Mesenchymal stem cell (in vitro differentiated cells and primary cell): ENCODE data around the gene NKAPL. TPM values are rescaled to one million over a fixed set of nuclear protein-coding genes. Genes with fewer than 3 reads are reported as not detected.

ENCODE experiments used
- DNase-seq: peaks from one replicate; pipeline ENCODE4 v3.0.0-alpha.2; 2013
- H2AFZ ChIP-seq: one replicate; pipeline ENCODE4 v1.6.1; 2013; ENCODE audit warnings: low read depth, mild to moderate bottlenecking, control low read depth, inconsistent platforms, low read length, moderate library complexity
- H2AK5ac ChIP-seq: 2 replicates; pipeline ENCODE4 v1.6.1; 2013; ENCODE audit warnings: low read length, moderate library complexity, mild to moderate bottlenecking, inconsistent platforms; ENCODE audit not compliant: severe bottlenecking
- H2BK120ac ChIP-seq: one replicate; pipeline ENCODE4 v1.6.1; 2013; ENCODE audit warnings: low read depth, mild to moderate bottlenecking, inconsistent platforms, low read length, moderate library complexity
- H2BK12ac ChIP-seq, 2 experiments: one replicate each; pipeline ENCODE4 v1.6.1; 2013; ENCODE audit warnings: inconsistent platforms in 2 of 2, low read length in 2 of 2, mild to moderate bottlenecking in 2 of 2, moderate library complexity in 2 of 2, control low read depth in 1 of 2
- H2BK15ac ChIP-seq: one replicate; pipeline ENCODE4 v1.6.1; 2013; ENCODE audit warnings: mild to moderate bottlenecking, low read depth, inconsistent platforms; ENCODE audit not compliant: poor library complexity, severe bottlenecking
- H2BK5ac ChIP-seq: 2 replicates; pipeline ENCODE4 v1.6.1; 2013; ENCODE audit warnings: low read depth, mild to moderate bottlenecking, low read length, control low read depth, inconsistent platforms; ENCODE audit not compliant: poor library complexity, severe bottlenecking
- H3K14ac ChIP-seq, 2 experiments: one replicate each; pipeline ENCODE4 v1.6.1; 2013; ENCODE audit warnings: inconsistent platforms in 2 of 2, low read length in 2 of 2, control low read depth in 1 of 2, mild to moderate bottlenecking in 1 of 2, moderate library complexity in 1 of 2
- H3K18ac ChIP-seq, 2 experiments: one replicate each; pipeline ENCODE4 v1.6.1; 2013; ENCODE audit warnings: inconsistent platforms in 2 of 2, low read length in 2 of 2, control low read depth in 1 of 2, low read depth in 1 of 2, mild to moderate bottlenecking in 1 of 2
- H3K23ac ChIP-seq, 2 experiments: one replicate each; pipeline ENCODE4 v1.6.1; 2013; ENCODE audit warnings: inconsistent platforms in 2 of 2, low read length in 2 of 2, mild to moderate bottlenecking in 2 of 2, moderate library complexity in 2 of 2, control low read depth in 1 of 2
- H3K27ac ChIP-seq: 2 replicates; pipeline ENCODE4 v1.5.1; 2013; ENCODE audit warnings: mild to moderate bottlenecking, moderate library complexity, low read length, control low read depth, inconsistent platforms; ENCODE audit not compliant: poor library complexity, severe bottlenecking
- H3K27me3 ChIP-seq, 2 experiments: 2 replicates each; pipeline versions ENCODE4 v1.6.1 to v1.7.0; 2013; ENCODE audit warnings: low read length in 2 of 2, mild to moderate bottlenecking in 2 of 2, moderate library complexity in 2 of 2, control low read depth in 1 of 2, inconsistent platforms in 1 of 2; ENCODE audit not compliant: control insufficient read depth in 1 of 2, insufficient read depth in 1 of 2
- H3K36me3 ChIP-seq, 2 experiments: 2 replicates each; pipeline versions ENCODE4 v1.6.1 to v1.7.0; 2013; ENCODE audit warnings: low read length in 2 of 2, control low read depth in 1 of 2, inconsistent platforms in 1 of 2, low read depth in 1 of 2, mild to moderate bottlenecking in 1 of 2; ENCODE audit not compliant: insufficient read depth in 2 of 2, control insufficient read depth in 1 of 2
- H3K4ac ChIP-seq, 2 experiments: one replicate each; pipeline ENCODE4 v1.6.1; 2013; ENCODE audit warnings: inconsistent platforms in 2 of 2, low read length in 2 of 2, mild to moderate bottlenecking in 2 of 2, moderate library complexity in 2 of 2, control low read depth in 1 of 2, low read depth in 1 of 2
- H3K4me1 ChIP-seq: 2 replicates; pipeline ENCODE4 v1.6.1; 2013; ENCODE audit warnings: low read depth, low read length, control low read depth; ENCODE audit not compliant: control insufficient read depth, insufficient read depth
- H3K4me2 ChIP-seq: 2 replicates; pipeline ENCODE4 v1.6.1; 2013; ENCODE audit warnings: low read length, mild to moderate bottlenecking, inconsistent platforms; ENCODE audit not compliant: poor library complexity, severe bottlenecking
- H3K4me3 ChIP-seq, 2 experiments: 2 replicates each; pipeline versions ENCODE4 v1.5.1 to v1.7.0; 2013; ENCODE audit warnings: low read length in 2 of 2, mild to moderate bottlenecking in 2 of 2, control low read depth in 1 of 2, low read depth in 1 of 2; ENCODE audit not compliant: insufficient read depth in 1 of 2
- H3K79me1 ChIP-seq: replicated peaks from 2 replicates; pipeline ENCODE4 v1.6.1; 2013; ENCODE audit warnings: mild to moderate bottlenecking, control low read depth, low read length, inconsistent platforms; ENCODE audit not compliant: poor library complexity, severe bottlenecking
- H3K9ac ChIP-seq: 2 replicates; pipeline ENCODE4 v1.7.0; 2013; ENCODE audit warnings: mild to moderate bottlenecking, low read length, moderate library complexity
- H3K9me3 ChIP-seq: 2 replicates; pipeline ENCODE4 v1.7.0; 2013; ENCODE audit warnings: mild to moderate bottlenecking, low read length; ENCODE audit not compliant: control insufficient read depth
- H4K8ac ChIP-seq: one replicate; pipeline ENCODE4 v1.6.1; 2013; ENCODE audit warnings: inconsistent platforms, mild to moderate bottlenecking, low read length, moderate library complexity
- H4K91ac ChIP-seq: one replicate; pipeline ENCODE4 v1.6.1; 2013; ENCODE audit warnings: mild to moderate bottlenecking, low read length, inconsistent platforms
- WGBS: methylation state at CpG from one replicate; pipeline ENCODE4 v1.1.7; 2013; ENCODE audit warnings: mixed read lengths; 5-methylcytosine and 5-hydroxymethylcytosine counted together
- polyA plus RNA-seq, 2 experiments: library from polyadenylated mRNA; stranded (reverse); fragments of 200-250 nt; gene quantifications; one replicate each; pipeline ENCODE4 v1.2.3, GENCODE V29; 2013

NKAPL gene
- polyA plus RNA-seq (2013, experiment 1 of 2), result not detected
- not detected for polyA plus RNA-seq (2013, experiment 2 of 2)

DNA sequence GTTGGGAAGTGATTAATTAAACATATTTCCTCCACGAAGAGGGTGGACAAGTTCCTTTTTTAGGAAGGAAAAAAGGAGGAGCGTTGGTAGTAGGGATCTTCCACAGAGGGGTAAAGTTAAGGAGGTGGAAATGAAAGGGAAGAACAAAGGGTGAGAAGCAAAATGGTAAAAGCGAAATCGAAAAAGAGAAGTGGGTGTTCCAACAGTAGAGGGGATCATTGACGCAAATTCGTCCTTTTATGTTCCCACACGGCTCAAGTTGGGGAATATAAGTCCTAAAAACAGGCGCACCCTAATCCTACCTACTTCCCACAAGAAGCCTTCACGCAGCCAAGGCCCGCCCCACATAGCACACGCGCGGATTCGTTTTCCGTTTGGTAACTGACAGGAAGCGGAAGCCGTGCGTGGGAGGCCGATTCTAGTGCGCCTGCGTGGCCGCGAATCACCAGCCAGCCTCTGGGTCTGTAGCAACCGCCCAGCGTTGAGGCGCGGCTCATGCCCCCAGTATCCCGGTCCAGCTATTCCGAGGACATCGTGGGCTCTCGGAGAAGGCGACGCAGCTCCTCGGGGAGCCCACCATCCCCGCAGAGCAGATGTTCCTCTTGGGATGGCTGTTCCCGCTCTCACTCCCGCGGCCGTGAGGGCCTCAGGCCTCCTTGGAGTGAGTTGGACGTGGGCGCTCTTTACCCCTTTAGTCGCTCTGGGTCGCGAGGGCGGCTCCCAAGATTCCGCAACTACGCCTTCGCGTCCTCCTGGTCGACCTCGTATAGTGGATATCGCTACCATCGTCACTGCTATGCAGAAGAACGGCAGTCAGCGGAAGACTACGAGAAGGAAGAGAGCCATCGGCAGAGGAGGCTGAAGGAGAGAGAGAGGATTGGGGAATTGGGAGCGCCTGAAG lies at the start of gene NKAPL:
Gene NKAPL (plus strand): TSS at position 421 of the 901 bp plus-strand sequence. CDS start 75 bp downstream, at position 496.
- Histone ChIP-seq H3K4ac (no peak within 1 kb of the TSS), H2AFZ (no peak within 1 kb of the TSS), H3K4me1 (no peaks in the 10 kb centered on the region), H2BK120ac (no peak within 1 kb of the TSS), H3K18ac (no peak within 1 kb of the TSS), H3K36me3 (no peaks in the 10 kb centered on the region), H2BK15ac (no peak within 1 kb of the TSS), H3K14ac (no peak within 1 kb of the TSS), H3K9me3 (peaks cover 3% of the 10 kb centered on the region), H2AK5ac (no peak within 1 kb of the TSS), H3K79me1 (no peaks in the 10 kb centered on the region), H4K8ac (no peak within 1 kb of the TSS), H3K4me2 (no peak within 1 kb of the TSS), H2BK5ac (no peak within 1 kb of the TSS), H2BK12ac (no peak within 1 kb of the TSS), H3K23ac (no peak within 1 kb of the TSS), H3K9ac (peak within 1 kb of the TSS; percentile 59), H3K27me3 (peaks cover 0 to 3% of the 10 kb centered on the region in 2 experiments), H3K4me3 (peak within 1 kb of the TSS in 1 of 2 experiments; percentile 74), H4K91ac (no peak within 1 kb of the TSS), H3K27ac (no peak within 1 kb of the TSS)
- WGBS, result 91% methylated on average over 58 of the region's 58 CpGs
- no peak for DNase-seq

DNA sequence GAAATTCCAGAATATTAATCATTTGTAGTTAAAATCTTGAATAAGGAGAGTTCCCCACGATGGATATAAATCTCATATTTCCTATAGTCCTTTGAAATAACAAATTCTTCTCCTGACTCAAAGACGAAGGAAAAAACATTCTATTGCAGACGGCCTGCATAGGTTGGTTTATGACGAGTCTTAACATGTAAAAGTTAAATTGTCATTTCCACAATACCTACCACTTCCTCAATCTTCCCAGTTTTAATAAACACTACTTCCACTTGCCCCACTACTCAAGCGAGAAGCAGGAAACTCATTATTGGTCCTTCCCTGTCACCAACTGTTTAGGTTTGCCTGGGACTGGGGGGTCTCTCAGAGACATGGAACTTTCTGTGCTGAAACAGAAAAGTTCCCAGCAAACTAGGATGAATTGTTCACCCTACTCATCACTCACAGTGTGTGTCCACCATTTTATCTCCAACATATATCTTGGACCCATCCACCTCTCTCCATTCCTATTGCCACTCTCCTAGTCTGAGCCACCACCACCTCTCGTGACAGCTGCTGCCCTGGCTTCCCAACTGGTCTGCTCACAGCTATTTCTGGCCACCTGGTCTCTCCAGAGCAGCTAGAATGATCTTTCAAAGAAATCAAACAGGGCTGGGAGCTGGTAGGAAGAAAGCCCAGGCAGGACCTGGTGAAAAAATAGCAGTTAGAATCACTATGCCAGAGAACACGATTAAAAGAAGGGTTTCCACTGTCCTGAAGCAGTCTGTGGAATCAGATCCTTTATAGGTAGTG lies 49.2 kb upstream of the NKAPL start:
- Histone ChIP-seq H3K36me3 (no peaks in the 10 kb centered on the region), H3K4ac (no peak overlapping the region), H3K14ac (no peak overlapping the region), H3K4me3 (no peak overlapping the region), H3K9ac (no peak overlapping the region), H4K91ac (no peak overlapping the region), H3K9me3 (peaks cover 2% of the 10 kb centered on the region), H3K4me1 (peaks cover 6% of the 10 kb centered on the region), H2BK5ac (no peak overlapping the region), H2BK15ac (no peak overlapping the region), H2AFZ (no peak overlapping the region), H2BK12ac (no peak overlapping the region), H2AK5ac (no peak overlapping the region), H3K18ac (no peak overlapping the region), H2BK120ac (no peak overlapping the region), H3K27ac (no peak overlapping the region), H3K23ac (no peak overlapping the region), H3K79me1 (no peaks in the 10 kb centered on the region), H4K8ac (no peak overlapping the region), H3K4me2 (no peak overlapping the region), H3K27me3 (peaks cover 32 to 68% of the 10 kb centered on the region in 2 experiments)
- WGBS, result 67% methylated on average over 7 of the region's 7 CpGs
- no peak for DNase-seq

- Histone ChIP-seq H3K79me1 (peaks cover 1% of the 10 kb centered on the region), H3K27me3 (peaks cover 49 to 64% of the 10 kb centered on the region in 2 experiments), H3K4me3 (peak overlapping the region in 1 of 2 experiments; percentile 80), H3K4ac (no peak overlapping the region), H3K18ac (no peak overlapping the region), H2AFZ (no peak overlapping the region), H4K91ac (no peak overlapping the region), H3K9me3 (no peaks in the 10 kb centered on the region), H3K36me3 (no peaks in the 10 kb centered on the region), H3K27ac (no peak overlapping the region), H3K9ac (peak overlapping the region; percentile 79), H2BK15ac (no peak overlapping the region), H2BK120ac (no peak overlapping the region), H3K14ac (no peak overlapping the region), H2AK5ac (no peak overlapping the region), H4K8ac (no peak overlapping the region), H2BK12ac (no peak overlapping the region), H3K23ac (no peak overlapping the region), H3K4me2 (peak overlapping the region; percentile 52), H2BK5ac (no peak overlapping the region), H3K4me1 (peaks cover 6% of the 10 kb centered on the region)
- DNase-seq, result no peak
- 24% methylated on average over 16 of the region's 16 CpGs for WGBS
Observed at GRCh38 chr6:28211840-28212509, 47.1 kb upstream of the NKAPL start.
